GM12865 (cell line): ENCODE data around the gene SFTPD.

Experiments
- DNase-seq: peaks from one replicate; pipeline ENCODE4 v3.0.0; 2010; ENCODE audit warnings: low read depth
- H3K4me3 ChIP-seq: 2 replicates; pipeline ENCODE4 v1.5.1; 2011; ENCODE audit warnings: mild to moderate bottlenecking, low read depth, low read length, control low read depth
- TF ChIP-seq, protein P1 (sequence below): IDR thresholded peaks from 2 replicates; pipeline ENCODE4 v1.5.1; 2011; ENCODE audit warnings: low read length, control low read depth, low read depth, inconsistent platforms; ENCODE audit not compliant: insufficient read depth; ENCODE audit errors: missing control alignments

SFTPD gene

DNA sequence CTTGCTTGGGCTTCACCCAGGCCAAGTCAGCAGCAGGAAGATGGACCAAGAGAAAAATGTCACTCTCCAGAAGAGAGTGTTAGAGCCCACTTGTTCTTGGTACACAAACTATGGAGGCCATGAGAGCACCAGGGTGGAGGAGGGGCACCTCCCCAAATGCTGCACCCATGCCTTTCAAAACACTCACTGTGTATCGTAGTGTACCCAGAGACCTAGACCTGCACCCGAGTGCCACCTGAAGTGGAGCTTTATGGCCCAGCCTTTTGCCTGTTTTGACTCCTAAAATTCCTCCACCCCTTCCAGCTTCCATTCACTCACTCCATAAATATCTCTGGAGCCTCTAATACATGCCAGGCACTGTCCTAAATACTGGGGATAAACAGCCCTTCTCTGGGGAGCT, 5.0 kb downstream of the SFTPD start:
- TF ChIP-seq, protein P1, sequence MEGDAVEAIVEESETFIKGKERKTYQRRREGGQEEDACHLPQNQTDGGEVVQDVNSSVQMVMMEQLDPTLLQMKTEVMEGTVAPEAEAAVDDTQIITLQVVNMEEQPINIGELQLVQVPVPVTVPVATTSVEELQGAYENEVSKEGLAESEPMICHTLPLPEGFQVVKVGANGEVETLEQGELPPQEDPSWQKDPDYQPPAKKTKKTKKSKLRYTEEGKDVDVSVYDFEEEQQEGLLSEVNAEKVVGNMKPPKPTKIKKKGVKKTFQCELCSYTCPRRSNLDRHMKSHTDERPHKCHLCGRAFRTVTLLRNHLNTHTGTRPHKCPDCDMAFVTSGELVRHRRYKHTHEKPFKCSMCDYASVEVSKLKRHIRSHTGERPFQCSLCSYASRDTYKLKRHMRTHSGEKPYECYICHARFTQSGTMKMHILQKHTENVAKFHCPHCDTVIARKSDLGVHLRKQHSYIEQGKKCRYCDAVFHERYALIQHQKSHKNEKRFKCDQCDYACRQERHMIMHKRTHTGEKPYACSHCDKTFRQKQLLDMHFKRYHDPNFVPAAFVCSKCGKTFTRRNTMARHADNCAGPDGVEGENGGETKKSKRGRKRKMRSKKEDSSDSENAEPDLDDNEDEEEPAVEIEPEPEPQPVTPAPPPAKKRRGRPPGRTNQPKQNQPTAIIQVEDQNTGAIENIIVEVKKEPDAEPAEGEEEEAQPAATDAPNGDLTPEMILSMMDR: no peak
- no peak for DNase-seq
- H3K4me3 ChIP-seq: no peak overlapping the region

DNA sequence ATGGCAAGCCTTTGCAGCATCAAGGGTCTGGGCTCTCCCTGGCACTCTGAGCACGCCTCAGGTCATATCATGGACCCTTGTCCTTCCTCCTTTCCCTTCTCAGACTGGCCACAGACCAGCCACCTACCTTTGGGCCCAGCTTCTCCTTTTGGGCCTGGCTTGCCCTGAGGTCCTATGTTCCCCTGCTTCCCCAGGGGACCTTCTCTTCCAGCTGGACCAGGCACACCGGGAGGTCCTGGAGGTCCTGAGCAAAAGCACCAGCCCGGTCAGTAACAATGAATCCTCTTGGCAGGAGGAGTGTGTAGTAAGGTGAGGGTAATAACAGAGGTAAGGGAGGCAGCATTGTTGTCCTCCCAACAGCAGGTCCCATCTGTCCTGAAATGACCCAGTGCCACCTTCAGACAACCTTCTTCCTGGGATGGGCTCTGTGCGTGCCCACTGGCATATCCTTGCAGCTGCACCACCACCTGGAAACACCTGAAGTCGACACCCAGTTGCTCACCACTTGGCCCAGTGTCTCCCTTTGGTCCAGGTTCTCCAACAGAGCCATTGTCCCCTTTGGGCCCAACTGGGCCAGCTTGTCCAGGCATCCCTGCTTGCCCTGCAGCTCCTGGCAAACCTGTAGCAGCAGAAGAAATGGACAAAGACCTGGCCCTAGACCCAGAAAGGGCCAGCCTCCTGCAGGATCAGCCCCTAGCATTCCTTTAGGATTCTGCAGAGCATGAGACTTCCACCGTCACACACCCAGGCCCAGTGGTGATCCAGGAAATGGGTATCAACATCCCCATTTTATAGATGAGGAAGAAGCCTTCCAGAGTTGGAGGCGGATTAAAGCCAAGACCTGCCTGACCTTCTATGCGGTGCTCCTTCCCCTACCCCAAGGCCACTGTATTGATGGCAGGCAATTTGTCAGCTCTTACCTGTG, 6.4 kb downstream of the SFTPD start:
- no peak overlapping the region for H3K4me3 ChIP-seq
- TF ChIP-seq, protein P1: no peak
- no peak for DNase-seq

GRCh38 chr10:79941585-79942210, 7.2 kb downstream of the SFTPD start:
- no peak overlapping the region for H3K4me3 ChIP-seq
- no peak for DNase-seq
- TF ChIP-seq, protein P1: no peak

DNA sequence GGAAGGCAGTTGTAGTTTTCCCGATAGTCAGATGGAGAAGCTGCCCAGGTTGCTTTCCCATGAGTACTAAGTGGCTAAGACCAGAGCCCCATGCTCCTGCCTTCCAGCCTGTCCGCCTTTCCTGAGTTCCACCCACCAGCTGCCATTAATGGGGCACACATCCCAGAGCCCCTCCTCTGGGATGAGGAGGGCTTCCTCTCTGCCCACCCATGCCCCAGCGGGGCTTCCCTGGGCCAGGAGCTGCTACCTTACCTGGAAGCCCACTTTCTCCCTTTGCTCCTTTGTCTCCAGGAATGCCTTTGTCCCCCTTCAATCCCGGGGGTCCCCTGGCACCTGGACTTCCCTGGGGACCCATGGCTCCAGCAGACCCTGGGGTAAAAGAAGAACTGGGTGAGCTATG, 7.8 kb downstream of the SFTPD start:
- TF ChIP-seq, protein P1: no peak
- no peak for DNase-seq
- H3K4me3 ChIP-seq: no peak overlapping the region

GRCh38 chr10:79940431-79940830, 8.5 kb downstream of the SFTPD start:
- no peak for DNase-seq
- H3K4me3 ChIP-seq: no peak overlapping the region
- TF ChIP-seq, protein P1: no peak

DNA sequence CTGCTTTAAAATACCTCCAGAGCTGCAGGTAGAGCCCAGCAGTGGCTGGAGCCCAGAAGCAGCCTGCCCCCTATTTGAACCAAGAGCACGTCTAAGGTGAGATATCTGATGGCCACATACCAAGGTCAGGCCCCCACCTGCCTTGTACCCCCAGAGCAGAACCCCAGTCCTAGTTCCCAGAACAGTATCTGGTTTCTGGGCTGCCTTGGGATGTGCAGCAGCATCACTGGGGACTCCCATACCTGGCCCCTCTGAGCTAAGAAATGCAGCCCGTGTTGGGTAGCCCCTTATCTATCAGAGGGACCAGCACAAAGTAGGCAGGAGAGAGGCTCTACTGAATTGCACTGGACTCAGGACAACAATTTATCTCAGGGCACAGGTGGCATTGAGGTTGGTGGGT, 8.9 kb downstream of the SFTPD start:
- H3K4me3 ChIP-seq: no peak overlapping the region
- DNase-seq: no peak
- TF ChIP-seq, protein P1: no peak
